Stomach (tissue), 9 donors: ENCODE results near the gene MRPS18A. TPM values are rescaled to one million over a fixed set of nuclear protein-coding genes. Genes with fewer than 3 reads are reported as not detected.

Experiments
- DNase-seq, 2 donors: peaks; one replicate each; pipeline versions ENCODE4 v3.0.0 to v3.0.0-alpha.2; 2013 to 2019
- H3K27ac ChIP-seq, 5 donors: fragments of 200-600 bp in 4 of 5; sonication (generic) in 4 of 5; one replicate each; pipeline ENCODE4 v1.5.1; 2013 to 2019; ENCODE audit warnings: mild to moderate bottlenecking in 1 of 5, moderate library complexity in 1 of 5
- H3K27me3 ChIP-seq, 3 donors: fragments of 200-600 bp; sonication (generic); one replicate each; pipeline ENCODE4 v1.5.1; 2017 to 2019; ENCODE audit warnings: mixed run types in 1 of 3
- H3K36me3 ChIP-seq, 4 donors: fragments of 200-600 bp; sonication (generic); 1 replicate in 3 of 4; 2 replicates in 1 of 4; pipeline ENCODE4 v1.5.1; 2016 to 2019
- H3K4me1 ChIP-seq, 4 donors: fragments of 200-600 bp; sonication (generic); one replicate each; pipeline ENCODE4 v1.5.1; 2016 to 2019
- H3K4me3 ChIP-seq, 4 donors: fragments of 200-600 bp; sonication (generic) in 3 of 4; one replicate each; pipeline ENCODE4 v1.5.1; 2016 to 2019; ENCODE audit warnings: mild to moderate bottlenecking in 1 of 4
- H3K9me3 ChIP-seq, 4 donors: fragments of 200-600 bp; sonication (generic); one replicate each; pipeline ENCODE4 v1.5.1; 2016 to 2019
- EP300 ChIP-seq: sonication (generic); formaldehyde crosslinking; IDR thresholded peaks from one replicate; pipeline ENCODE4 v1.6.1; 2017; ENCODE audit warnings: antibody characterized with exemption
- POLR2A ChIP-seq, 4 donors: fragments of 450-650 bp; IDR thresholded peaks; one replicate each; pipeline ENCODE4 v1.6.1; 2016; ENCODE audit warnings: antibody characterized with exemption in 4 of 4, control low read depth in 2 of 4, mild to moderate bottlenecking in 1 of 4, moderate library complexity in 1 of 4
- POLR2AphosphoS5 ChIP-seq, 3 donors: sonication (generic); formaldehyde crosslinking; IDR thresholded peaks; one replicate each; pipeline ENCODE4 v1.6.1; 2016; ENCODE audit warnings: antibody characterized with exemption in 3 of 3
- WGBS, 5 donors: extraction: QIAGEN DNeasy Blood & Tissue Kit in 3 of 5; methylation state at CpG; one replicate each; pipeline versions ENCODE4 v1.1.5 to v1.1.7; 2013 to 2018; 5-methylcytosine and 5-hydroxymethylcytosine counted together
- intact Hi-C: fragments of 100-400 bp; cut with DNase I; formaldehyde crosslinking; loops from one replicate; pipeline ENCODE4 v1.15.1; 2023; ENCODE audit warnings: low total_unique reads
- polyA plus RNA-seq, 3 donors: library from polyadenylated mRNA; stranded (reverse); fragments of 200-250 nt; gene quantifications; one replicate each; pipeline ENCODE4 v1.2.3, GENCODE V29; 2013
- total RNA-seq, 5 donors: library from RNA; depleted of rRNA; stranded (reverse); fragments of >200 nt; gene quantifications; one replicate each; pipeline versions ENCODE4 v1.1.0 to v1.2.3, GENCODE V29; 2014 to 2016
- TF ChIP-seq, protein P1 (sequence below), 7 experiments: fragments of 450-650 bp in 4 of 7; fragments of 200-600 bp in 3 of 7; sonication (generic) in 3 of 7; IDR thresholded peaks; one replicate each; pipeline ENCODE4 v1.5.1; 2016 to 2019; ENCODE audit warnings: antibody characterized with exemption in 7 of 7, control low read depth in 2 of 7, mild to moderate bottlenecking in 1 of 7
- donor health status: healthy with polysubstance abuse.
- donor health status: Bipolar disorder and iron deficiency.
- donor health status: healthy.

The MRPS18A gene
- total and polyA plus RNA-seq, 8 donors, result 1.7 to 111 (median 36.9) TPM

GRCh38 chr6:43681303-43681702, 6.3 kb downstream of the MRPS18A start:
- Histone ChIP-seq H3K27me3 (no peaks in the 10 kb centered on the region), H3K4me1 (peaks cover 9 to 56% (median 41%) of the 10 kb centered on the region in 4 donors), H3K9me3 (no peaks in the 10 kb centered on the region), H3K4me3 (no peak overlapping the region), H3K36me3 (peaks cover 35 to 67% (median 62%) of the 10 kb centered on the region in 4 donors), H3K27ac (no peak overlapping the region)
- intact Hi-C loops, result no loop called here
- no peak for TF ChIP-seq POLR2A (IDR thresholded peaks at IDR 0.05)
- no peak for TF ChIP-seq EP300
- TF ChIP-seq, protein P1, sequence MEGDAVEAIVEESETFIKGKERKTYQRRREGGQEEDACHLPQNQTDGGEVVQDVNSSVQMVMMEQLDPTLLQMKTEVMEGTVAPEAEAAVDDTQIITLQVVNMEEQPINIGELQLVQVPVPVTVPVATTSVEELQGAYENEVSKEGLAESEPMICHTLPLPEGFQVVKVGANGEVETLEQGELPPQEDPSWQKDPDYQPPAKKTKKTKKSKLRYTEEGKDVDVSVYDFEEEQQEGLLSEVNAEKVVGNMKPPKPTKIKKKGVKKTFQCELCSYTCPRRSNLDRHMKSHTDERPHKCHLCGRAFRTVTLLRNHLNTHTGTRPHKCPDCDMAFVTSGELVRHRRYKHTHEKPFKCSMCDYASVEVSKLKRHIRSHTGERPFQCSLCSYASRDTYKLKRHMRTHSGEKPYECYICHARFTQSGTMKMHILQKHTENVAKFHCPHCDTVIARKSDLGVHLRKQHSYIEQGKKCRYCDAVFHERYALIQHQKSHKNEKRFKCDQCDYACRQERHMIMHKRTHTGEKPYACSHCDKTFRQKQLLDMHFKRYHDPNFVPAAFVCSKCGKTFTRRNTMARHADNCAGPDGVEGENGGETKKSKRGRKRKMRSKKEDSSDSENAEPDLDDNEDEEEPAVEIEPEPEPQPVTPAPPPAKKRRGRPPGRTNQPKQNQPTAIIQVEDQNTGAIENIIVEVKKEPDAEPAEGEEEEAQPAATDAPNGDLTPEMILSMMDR (IDR thresholded peaks at IDR 0.05), result no peak
- no peak for TF ChIP-seq POLR2AphosphoS5 (IDR thresholded peaks at IDR 0.05)
- whole genome bisulfite sequencing, 5 donors, result 53 to 80% (median 60%) methylated on average over 5 of the region's 5 CpGs
- no peak for DNase-seq

DNA sequence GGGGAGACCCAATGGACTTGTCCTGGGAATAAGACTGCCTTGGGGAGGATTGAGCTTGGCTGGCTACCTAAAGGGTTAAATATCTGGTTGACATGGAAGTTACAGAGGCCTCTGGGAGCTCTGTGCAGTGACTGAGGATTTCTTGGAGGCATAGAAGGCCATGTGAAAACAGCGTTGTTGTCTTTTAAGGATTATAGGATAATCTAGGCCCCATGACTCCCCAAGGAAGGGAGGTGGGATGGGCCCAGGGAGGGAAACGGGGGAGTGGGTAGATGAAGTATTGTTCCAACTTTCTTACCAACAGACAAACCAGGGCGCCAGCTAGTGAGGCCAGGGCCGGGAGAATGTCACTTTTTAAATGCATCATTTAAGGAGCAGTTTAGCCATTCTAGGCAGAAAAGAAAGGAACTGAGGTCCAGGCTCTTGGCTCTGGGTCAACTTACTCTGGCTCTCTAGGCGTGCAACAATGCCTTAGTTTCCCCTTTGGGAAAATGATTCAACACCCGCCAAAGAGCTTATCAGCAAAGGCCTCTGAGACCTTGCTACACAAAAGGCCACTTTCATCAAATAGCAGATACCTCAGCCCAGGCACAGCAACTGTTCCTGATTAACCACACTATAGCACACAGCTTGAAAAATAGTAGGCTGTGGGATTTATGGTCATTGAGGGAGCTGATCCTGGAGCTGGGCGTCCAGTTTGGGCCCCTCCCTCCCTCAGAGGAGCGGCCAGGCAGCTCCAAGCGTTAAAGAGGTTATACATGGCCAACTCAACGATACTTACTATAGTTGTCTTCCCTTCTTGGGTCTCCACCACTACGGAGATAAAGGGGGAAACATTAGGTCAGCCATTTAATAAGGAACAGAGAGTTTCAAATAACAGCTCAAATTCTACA, 7.0 kb downstream of the MRPS18A start:
- H3K9me3 ChIP-seq, result no peaks in the 10 kb centered on the region
- TF ChIP-seq, protein P1 (IDR thresholded peaks at IDR 0.05), result no peak
- TF ChIP-seq POLR2AphosphoS5 (IDR thresholded peaks at IDR 0.05), result no peak
- no peak for TF ChIP-seq EP300
- no peak for TF ChIP-seq POLR2A (IDR thresholded peaks at IDR 0.05)
- peaks cover 5 to 49% (median 35%) of the 10 kb centered on the region in 4 donors for H3K4me1 ChIP-seq
- no peak overlapping the region for H3K4me3 ChIP-seq
- 72 to 78% (median 74%) methylated on average over 11 of the region's 11 CpGs for WGBS, 5 donors
- peaks cover 42 to 74% (median 70%) of the 10 kb centered on the region in 4 donors for H3K36me3 ChIP-seq
- no peaks in the 10 kb centered on the region for H3K27me3 ChIP-seq
- H3K27ac ChIP-seq, result no peak overlapping the region
- intact Hi-C loops, result no loop called here
- DNase-seq, result no peak

DNA sequence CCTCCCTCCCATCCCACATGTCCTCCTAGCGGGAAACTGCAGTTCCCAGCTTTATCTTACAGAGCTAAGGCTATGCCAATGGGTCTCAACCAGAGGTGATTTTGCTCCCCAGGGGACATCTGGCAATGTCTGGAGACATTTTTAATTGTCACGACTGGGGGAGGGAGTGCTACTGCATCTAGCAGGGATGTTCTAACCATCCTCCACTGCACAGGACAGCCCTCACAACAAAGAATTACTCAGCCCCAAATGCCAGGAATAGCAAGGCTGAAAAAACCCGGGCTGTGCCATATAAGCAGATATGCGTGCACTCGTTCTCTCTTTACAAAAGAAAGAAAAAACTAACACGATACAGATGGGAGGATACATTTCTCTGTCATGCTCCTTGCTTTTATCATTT, 8.5 kb downstream of the MRPS18A start:
- no peaks in the 10 kb centered on the region for H3K9me3 ChIP-seq
- H3K27ac ChIP-seq, result no peak overlapping the region
- TF ChIP-seq, protein P1 (IDR thresholded peaks at IDR 0.05), result no peak
- no peak for TF ChIP-seq EP300
- TF ChIP-seq POLR2A (IDR thresholded peaks at IDR 0.05), result no peak
- no peak for TF ChIP-seq POLR2AphosphoS5 (IDR thresholded peaks at IDR 0.05)
- peaks cover 5 to 34% (median 23%) of the 10 kb centered on the region in 4 donors for H3K4me1 ChIP-seq
- 90 to 97% (median 95%) methylated on average over 6 of the region's 6 CpGs for WGBS, 5 donors
- intact Hi-C loops, result no loop called here
- H3K4me3 ChIP-seq, result no peak overlapping the region
- DNase-seq, result no peak
- no peaks in the 10 kb centered on the region for H3K27me3 ChIP-seq
- peaks cover 55 to 85% (median 85%) of the 10 kb centered on the region in 4 donors for H3K36me3 ChIP-seq

GRCh38 chr6:43678341-43678740, 9.2 kb downstream of the MRPS18A start:
- Histone ChIP-seq H3K36me3 (peaks cover 62 to 92% (median 89%) of the 10 kb centered on the region in 4 donors), H3K27ac (no peak overlapping the region), H3K27me3 (no peaks in the 10 kb centered on the region), H3K4me1 (peaks cover 5 to 32% (median 16%) of the 10 kb centered on the region in 4 donors), H3K4me3 (no peak overlapping the region), H3K9me3 (no peaks in the 10 kb centered on the region)
- intact Hi-C loops, result no loop called here
- no peak for DNase-seq
- WGBS, 5 donors, result 83 to 94% (median 91%) methylated on average over 7 of the region's 7 CpGs
- TF ChIP-seq, protein P1 (IDR thresholded peaks at IDR 0.05), result no peak
- no peak for TF ChIP-seq POLR2AphosphoS5 (IDR thresholded peaks at IDR 0.05)
- TF ChIP-seq POLR2A (IDR thresholded peaks at IDR 0.05), result no peak
- TF ChIP-seq EP300, result no peak
